Ovary (tissue), 9 donors: ENCODE results near the gene VWA2. TPM values are rescaled to one million over a fixed set of nuclear protein-coding genes. Genes with fewer than 3 reads are reported as not detected.

Source experiments
- DNase-seq, 5 donors: peaks; one replicate each; pipeline ENCODE4 v3.0.0-alpha.2; 2019 to 2020
- H3K27ac ChIP-seq, 2 donors: fragments of 200-600 bp; one replicate each; pipeline versions ENCODE4 v1.5.1 to v1.8.0; 2019 to 2022
- H3K27me3 ChIP-seq: fragments of 200-600 bp; one replicate; pipeline ENCODE4 v1.8.0; 2022
- H3K36me3 ChIP-seq: fragments of 200-600 bp; sonication (generic); one replicate; pipeline ENCODE4 v1.5.1; 2019
- H3K4me1 ChIP-seq: one replicate; pipeline ENCODE4 v1.8.1; 2013; ENCODE audit warnings: mild to moderate bottlenecking, moderate library complexity; ENCODE audit not compliant: insufficient read depth
- H3K4me3 ChIP-seq: fragments of 200-600 bp; sonication (generic); one replicate; pipeline ENCODE4 v1.5.1; 2017
- H3K9me3 ChIP-seq, 2 donors: fragments of 200-600 bp in 1 of 2; sonication (generic) in 1 of 2; one replicate each; pipeline versions ENCODE4 v1.5.1 to v1.8.1; 2013 to 2019; ENCODE audit warnings: mild to moderate bottlenecking in 1 of 2, moderate library complexity in 1 of 2
- EP300 ChIP-seq: sonication (generic); formaldehyde crosslinking; IDR thresholded peaks from one replicate; pipeline ENCODE4 v1.6.1; 2017; ENCODE audit warnings: antibody characterized with exemption
- POLR2A ChIP-seq: fragments of 450-650 bp; IDR thresholded peaks from one replicate; pipeline ENCODE4 v1.6.1; 2017; ENCODE audit warnings: antibody characterized with exemption, mild to moderate bottlenecking, moderate library complexity
- WGBS, 3 donors: extraction: QIAGEN DNeasy Blood & Tissue Kit in 1 of 3; methylation state at CpG; one replicate each; pipeline versions ENCODE4 v1.1.5 to v1.1.7; 2013 to 2017; 5-methylcytosine and 5-hydroxymethylcytosine counted together
- intact Hi-C, 4 donors: fragments of 100-400 bp; cut with DNase I; formaldehyde crosslinking; loops; one replicate each; pipeline versions ENCODE4 v1.11.0 to v1.15.1; 2022 to 2023
- polyA plus RNA-seq, 2 donors: library from polyadenylated mRNA; stranded (reverse); fragments of 200-250 nt in 1 of 2; fragments of 350-450 nt in 1 of 2; fragmentation: Illumina TruSeq in 1 of 2; extraction: RNeasy Lipid Tissue Mini Kit (QIAGEN cat#74804) in 1 of 2; gene quantifications; one replicate each; pipeline ENCODE4 v1.2.3, GENCODE V29; 2013 to 2014
- total RNA-seq, 7 donors: library from RNA; depleted of rRNA in 2 of 7; stranded (reverse); fragments of >200 nt in 2 of 7; fragmentation: NEBNext Ultra II Directional in 3 of 7; extraction: Animal tissue kit (Norgen Biotek cat#: 25700) in 3 of 7; gene quantifications; one replicate each; pipeline versions ENCODE4 v1.1.0 to v1.2.4, GENCODE V29; 2016 to 2023
- TF ChIP-seq, protein P1 (sequence below), 3 donors: fragments of 450-650 bp in 2 of 3; fragments of 200-600 bp in 1 of 3; IDR thresholded peaks; one replicate each; pipeline versions ENCODE4 v1.5.1 to v1.8.0; 2016 to 2022; ENCODE audit warnings: antibody characterized with exemption in 3 of 3, mild to moderate bottlenecking in 1 of 3
- donor health status: DM: no; HTN: no; CAD: no; lungs with moderate emphysema.
- donor health status: DM: no; HTN: no; CAD: no.
- donor health status: Bipolar disorder and iron deficiency.
- donor health status: DM: yes; HTN: yes; CAD: no.
- donor health status: DM: no; HTN: no; CAD: no.
- donor health status: DM: yes; HTN: yes; CAD: no.

VWA2 gene
- total and polyA plus RNA-seq, 9 donors, result 0.04 to 11.1 (median 0.72) TPM; not detected in 2

DNA sequence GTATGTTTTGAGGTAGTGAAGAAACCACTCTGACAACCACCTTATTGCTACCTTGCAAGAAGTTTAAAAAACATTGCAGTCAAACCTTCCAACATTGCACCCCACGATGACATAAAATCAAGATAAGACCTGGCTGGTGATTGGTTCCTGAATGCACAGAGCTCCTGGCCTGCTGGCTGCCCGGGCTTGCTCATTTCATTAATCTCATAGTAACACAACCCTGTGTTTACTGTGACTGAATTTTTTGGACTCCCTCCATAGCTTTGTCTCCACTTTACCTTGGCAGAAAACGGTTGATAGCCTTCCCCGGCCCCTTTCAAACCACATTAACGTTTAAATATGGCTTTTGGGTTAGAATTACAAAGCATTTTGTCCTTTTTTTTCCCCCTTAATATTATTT, 27.5 kb downstream of the VWA2 start:
- H3K9me3 ChIP-seq, result no peaks in the 10 kb centered on the region
- TF ChIP-seq, protein P1, sequence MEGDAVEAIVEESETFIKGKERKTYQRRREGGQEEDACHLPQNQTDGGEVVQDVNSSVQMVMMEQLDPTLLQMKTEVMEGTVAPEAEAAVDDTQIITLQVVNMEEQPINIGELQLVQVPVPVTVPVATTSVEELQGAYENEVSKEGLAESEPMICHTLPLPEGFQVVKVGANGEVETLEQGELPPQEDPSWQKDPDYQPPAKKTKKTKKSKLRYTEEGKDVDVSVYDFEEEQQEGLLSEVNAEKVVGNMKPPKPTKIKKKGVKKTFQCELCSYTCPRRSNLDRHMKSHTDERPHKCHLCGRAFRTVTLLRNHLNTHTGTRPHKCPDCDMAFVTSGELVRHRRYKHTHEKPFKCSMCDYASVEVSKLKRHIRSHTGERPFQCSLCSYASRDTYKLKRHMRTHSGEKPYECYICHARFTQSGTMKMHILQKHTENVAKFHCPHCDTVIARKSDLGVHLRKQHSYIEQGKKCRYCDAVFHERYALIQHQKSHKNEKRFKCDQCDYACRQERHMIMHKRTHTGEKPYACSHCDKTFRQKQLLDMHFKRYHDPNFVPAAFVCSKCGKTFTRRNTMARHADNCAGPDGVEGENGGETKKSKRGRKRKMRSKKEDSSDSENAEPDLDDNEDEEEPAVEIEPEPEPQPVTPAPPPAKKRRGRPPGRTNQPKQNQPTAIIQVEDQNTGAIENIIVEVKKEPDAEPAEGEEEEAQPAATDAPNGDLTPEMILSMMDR (IDR thresholded peaks at IDR 0.05), result no peak
- TF ChIP-seq POLR2A (no peak), EP300 (no peak)
- 18 to 27% (median 24%) methylated on average over 5 of the region's 5 CpGs for WGBS, 3 donors
- intact Hi-C loops, result loop anchor here in 1 of 4 donors (10.0 kb wide), 1 partner anchor 92 kb away; the partner anchor contains the start of genes CCDC186 and TDRD1
- H3K4me1 ChIP-seq, result no peaks in the 10 kb centered on the region
- no peak overlapping the region for H3K27ac ChIP-seq
- no peak overlapping the region for H3K4me3 ChIP-seq
- no peaks in the 10 kb centered on the region for H3K36me3 ChIP-seq
- H3K27me3 ChIP-seq, result no peaks in the 10 kb centered on the region
- DNase-seq, result no peak

DNA sequence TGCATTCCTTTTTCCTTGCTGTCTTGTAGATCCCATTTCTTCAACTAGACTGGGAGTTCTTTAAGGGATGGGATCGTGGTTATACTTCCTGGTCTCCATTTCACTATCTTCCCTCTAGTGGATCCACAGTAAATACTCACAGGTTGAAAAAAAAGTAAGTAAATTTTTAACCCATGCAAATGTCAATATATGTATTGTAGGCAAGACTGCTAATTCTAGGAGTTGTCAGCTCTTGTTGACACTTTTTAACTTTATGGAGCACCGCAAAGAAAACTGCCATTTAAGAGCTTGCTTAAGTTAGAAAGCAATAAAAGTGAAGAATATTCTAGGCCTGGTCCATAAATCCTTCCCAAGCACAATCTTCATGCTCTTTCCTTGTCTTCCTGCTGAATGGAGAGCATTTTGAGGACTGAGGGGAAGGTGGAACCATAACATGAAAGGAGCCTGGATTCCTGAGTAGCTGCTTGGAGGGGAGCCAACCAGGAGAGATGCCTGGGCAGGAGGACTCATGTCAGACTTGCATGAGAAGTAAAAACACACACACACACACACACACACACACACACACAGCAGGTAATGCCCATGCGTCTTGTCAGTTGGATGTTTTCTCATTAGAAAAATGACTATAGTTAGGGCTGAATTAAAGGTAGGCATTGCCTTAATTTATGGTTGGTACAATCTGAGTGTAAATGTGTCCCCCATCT, 32.2 kb downstream of the VWA2 start:
- no peak overlapping the region for H3K4me3 ChIP-seq
- intact Hi-C loops, result no loop called here
- H3K4me1 ChIP-seq, result no peaks in the 10 kb centered on the region
- no peaks in the 10 kb centered on the region for H3K36me3 ChIP-seq
- no peaks in the 10 kb centered on the region for H3K9me3 ChIP-seq
- H3K27ac ChIP-seq, result no peak overlapping the region
- 73 to 77% (median 75%) methylated on average over 3 of the region's 3 CpGs for WGBS, 3 donors
- TF ChIP-seq, protein P1 (IDR thresholded peaks at IDR 0.05), result no peak
- no peak for TF ChIP-seq EP300
- no peak for TF ChIP-seq POLR2A
- no peak for DNase-seq
- H3K27me3 ChIP-seq, result no peaks in the 10 kb centered on the region

DNA sequence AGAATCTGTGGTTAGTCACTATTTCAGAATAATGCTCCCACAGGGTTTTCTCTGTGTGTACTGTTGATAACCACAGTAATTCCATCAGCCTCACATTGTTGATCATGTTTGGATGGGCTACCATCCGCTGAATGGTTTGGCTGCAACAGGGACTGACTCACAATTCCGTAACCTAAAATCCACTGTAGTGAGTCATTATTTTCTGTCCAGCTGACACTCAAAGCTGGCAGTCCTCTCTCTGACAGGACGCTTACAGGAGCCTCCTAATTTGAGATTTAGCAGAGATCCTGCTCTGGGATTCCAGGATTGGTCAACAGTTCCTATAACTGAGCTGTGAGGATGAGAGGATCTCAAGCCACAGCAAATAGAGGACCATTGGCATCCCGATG, 32.7 kb downstream of the VWA2 start:
- TF ChIP-seq EP300 (no peak), POLR2A (no peak)
- TF ChIP-seq, protein P1 (IDR thresholded peaks at IDR 0.05), result no peak
- H3K4me3 ChIP-seq, result no peak overlapping the region
- H3K4me1 ChIP-seq, result no peaks in the 10 kb centered on the region
- H3K36me3 ChIP-seq, result no peaks in the 10 kb centered on the region
- 37 to 55% (median 40%) methylated on average over 4 of the region's 4 CpGs for WGBS, 3 donors
- H3K9me3 ChIP-seq, result no peaks in the 10 kb centered on the region
- H3K27ac ChIP-seq, result no peak overlapping the region
- intact Hi-C loops, result no loop called here
- DNase-seq, result no peak
- no peaks in the 10 kb centered on the region for H3K27me3 ChIP-seq

DNA sequence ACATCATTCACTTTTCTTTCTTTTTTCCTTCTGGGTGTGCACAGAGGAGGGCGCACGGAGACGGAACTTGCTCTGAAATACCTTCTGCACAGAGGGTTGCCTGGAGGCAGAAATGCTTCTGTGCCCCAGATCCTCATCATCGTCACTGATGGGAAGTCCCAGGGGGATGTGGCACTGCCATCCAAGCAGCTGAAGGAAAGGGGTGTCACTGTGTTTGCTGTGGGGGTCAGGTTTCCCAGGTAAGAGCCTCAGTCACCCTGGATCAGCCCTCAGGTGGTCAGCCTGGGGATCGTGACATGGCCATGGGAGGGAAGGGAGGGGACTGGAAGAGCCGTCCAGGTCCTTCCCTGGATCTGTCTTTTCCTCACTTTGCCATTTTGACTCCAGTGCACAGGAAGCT, 33.6 kb downstream of the VWA2 start:
- Histone ChIP-seq H3K9me3 (no peaks in the 10 kb centered on the region), H3K4me1 (no peaks in the 10 kb centered on the region), H3K27ac (no peak overlapping the region), H3K4me3 (no peak overlapping the region), H3K27me3 (no peaks in the 10 kb centered on the region), H3K36me3 (no peaks in the 10 kb centered on the region)
- TF ChIP-seq POLR2A (no peak), EP300 (no peak)
- TF ChIP-seq, protein P1 (IDR thresholded peaks at IDR 0.05), result no peak
- intact Hi-C loops, result no loop called here
- DNase-seq, result no peak
- 84 to 93% (median 85%) methylated on average over 6 of the region's 6 CpGs for WGBS, 3 donors
